ENCODE data around the gene ZNF189. TPM values are rescaled to one million over a fixed set of nuclear protein-coding genes. Genes with fewer than 3 reads are reported as not detected.

The ZNF189 gene
- total RNA-seq, 1 donor from 2014 or later = 18.8 TPM

- DNase-seq = no peak
- no peak overlapping the region for H3K27ac ChIP-seq (replicated peaks)
- peaks cover 12% of the 10 kb centered on the region for H3K4me1 ChIP-seq
- no peak overlapping the region for H3K4me3 ChIP-seq
- H3K9me3 ChIP-seq (replicated peaks) = peaks cover 35% of the 10 kb centered on the region
- TF ChIP-seq CTCF (IDR thresholded peaks at IDR 0.05; ENCODE audit: borderline replicate concordance) = no peak
- intact Hi-C loops (cut with micrococcal nuclease) = no loop called here
- H3K27me3 ChIP-seq (ENCODE audit: low read depth) = no peaks in the 10 kb centered on the region
- peaks cover 5% of the 10 kb centered on the region for H3K36me3 ChIP-seq
These were observed 23.0 kb downstream of the ZNF189 start for GRCh38 chr9:101421653-101422065.

GRCh38 chr9:101427358-101427757 lies 28.7 kb downstream of the ZNF189 start:
- no peaks in the 10 kb centered on the region for H3K27me3 ChIP-seq (ENCODE audit: low read depth)
- DNase-seq = no peak
- H3K36me3 ChIP-seq = no peaks in the 10 kb centered on the region
- no peak overlapping the region for H3K27ac ChIP-seq (replicated peaks)
- TF ChIP-seq CTCF (IDR thresholded peaks at IDR 0.05; ENCODE audit: borderline replicate concordance) = no peak
- peaks cover 5% of the 10 kb centered on the region for H3K4me1 ChIP-seq
- intact Hi-C loops (cut with micrococcal nuclease) = no loop called here
- H3K4me3 ChIP-seq = no peak overlapping the region
- no peaks in the 10 kb centered on the region for H3K9me3 ChIP-seq (replicated peaks)

- DNase-seq = no peak
- TF ChIP-seq CTCF (IDR thresholded peaks at IDR 0.05; ENCODE audit: borderline replicate concordance) = no peak
- Histone ChIP-seq H3K36me3 (no peaks in the 10 kb centered on the region), H3K27ac (replicated peaks) (no peak overlapping the region), H3K4me3 (no peak overlapping the region), H3K9me3 (replicated peaks) (no peaks in the 10 kb centered on the region), H3K27me3 (ENCODE audit: low read depth) (no peaks in the 10 kb centered on the region), H3K4me1 (peaks cover 5% of the 10 kb centered on the region)
- intact Hi-C loops (cut with micrococcal nuclease) = no loop called here
These were observed 29.5 kb downstream of the ZNF189 start for GRCh38 chr9:101427957-101428655.

- no peak overlapping the region for H3K4me3 ChIP-seq
- peaks cover 5% of the 10 kb centered on the region for H3K4me1 ChIP-seq
- no peaks in the 10 kb centered on the region for H3K27me3 ChIP-seq (ENCODE audit: low read depth)
- H3K36me3 ChIP-seq = no peaks in the 10 kb centered on the region
- H3K9me3 ChIP-seq (replicated peaks) = no peaks in the 10 kb centered on the region
- no peak for TF ChIP-seq CTCF (IDR thresholded peaks at IDR 0.05; ENCODE audit: borderline replicate concordance)
- no peak for DNase-seq
- H3K27ac ChIP-seq (replicated peaks) = no peak overlapping the region
- intact Hi-C loops (cut with micrococcal nuclease) = no loop called here
These were observed 30.3 kb downstream of the ZNF189 start for GRCh38 chr9:101428909-101429308.

GRCh38 chr9:101429736-101430135 lies 31.1 kb downstream of the ZNF189 start:
- no peak for TF ChIP-seq CTCF (IDR thresholded peaks at IDR 0.05; ENCODE audit: borderline replicate concordance)
- no peak for DNase-seq
- no peaks in the 10 kb centered on the region for H3K9me3 ChIP-seq (replicated peaks)
- H3K4me3 ChIP-seq = no peak overlapping the region
- no peaks in the 10 kb centered on the region for H3K36me3 ChIP-seq
- no peak overlapping the region for H3K27ac ChIP-seq (replicated peaks)
- intact Hi-C loops (cut with micrococcal nuclease) = no loop called here
- H3K27me3 ChIP-seq (ENCODE audit: low read depth) = no peaks in the 10 kb centered on the region
- H3K4me1 ChIP-seq = peaks cover 5% of the 10 kb centered on the region
